ENCODE measurements around the gene GNPTG.
"Not testable (repeated sequence)": the region's sequence is repeated elsewhere in the genome, so short reads cannot be mapped to it uniquely, and the experiment has no call there.

Gene GNPTG

GRCh38 chr16:1322407-1322806, 29.3 kb upstream of the GNPTG start:
- H3K4me3 ChIP-seq (ENCODE audit: low read length), result no peak overlapping the region
- no peak for DNase-seq (ENCODE audit: low read depth)
- peaks cover 69% of the 10 kb centered on the region for H3K36me3 ChIP-seq (ENCODE audit: control insufficient read depth, insufficient read depth, low read length, severe bottlenecking)
- no peaks in the 10 kb centered on the region for H3K27me3 ChIP-seq (replicated peaks; ENCODE audit: control insufficient read depth, insufficient read depth, low read length)
- H3K9ac ChIP-seq (ENCODE audit: low read length), result no peak overlapping the region
- H3K4me1 ChIP-seq (ENCODE audit: control insufficient read depth, insufficient read depth, low read length), result no peaks in the 10 kb centered on the region
- H3K9me3 ChIP-seq (ENCODE audit: control insufficient read depth, low read length), result no peaks in the 10 kb centered on the region

- Histone ChIP-seq H3K4me3 (ENCODE audit: low read length) (no peak overlapping the region), H3K4me1 (ENCODE audit: control insufficient read depth, insufficient read depth, low read length) (no peaks in the 10 kb centered on the region), H3K36me3 (ENCODE audit: control insufficient read depth, insufficient read depth, low read length, severe bottlenecking) (peaks cover 57% of the 10 kb centered on the region), H3K9ac (ENCODE audit: low read length) (no peak overlapping the region), H3K27me3 (replicated peaks; ENCODE audit: control insufficient read depth, insufficient read depth, low read length) (no peaks in the 10 kb centered on the region), H3K9me3 (ENCODE audit: control insufficient read depth, low read length) (no peaks in the 10 kb centered on the region)
- no peak for DNase-seq (ENCODE audit: low read depth)
These were observed 28.2 kb upstream of the GNPTG start for GRCh38 chr16:1323296-1324239.

- Histone ChIP-seq H3K4me1 (ENCODE audit: control insufficient read depth, insufficient read depth, low read length) (no peaks in the 10 kb centered on the region), H3K27me3 (replicated peaks; ENCODE audit: control insufficient read depth, insufficient read depth, low read length) (no peaks in the 10 kb centered on the region), H3K9ac (ENCODE audit: low read length) (no peak overlapping the region), H3K36me3 (ENCODE audit: control insufficient read depth, insufficient read depth, low read length, severe bottlenecking) (peaks cover 49% of the 10 kb centered on the region), H3K9me3 (ENCODE audit: control insufficient read depth, low read length) (no peaks in the 10 kb centered on the region), H3K4me3 (ENCODE audit: low read length) (no peak overlapping the region)
- DNase-seq (ENCODE audit: low read depth), result no peak
These were observed 27.4 kb upstream of the GNPTG start for GRCh38 chr16:1324286-1324826.

GRCh38 chr16:1325261-1325660, 26.5 kb upstream of the GNPTG start:
- H3K9ac ChIP-seq (ENCODE audit: low read length), result no peak overlapping the region
- peaks cover 40% of the 10 kb centered on the region for H3K36me3 ChIP-seq (ENCODE audit: control insufficient read depth, insufficient read depth, low read length, severe bottlenecking)
- H3K4me3 ChIP-seq (ENCODE audit: low read length), result no peak overlapping the region
- no peaks in the 10 kb centered on the region for H3K4me1 ChIP-seq (ENCODE audit: control insufficient read depth, insufficient read depth, low read length)
- H3K9me3 ChIP-seq (ENCODE audit: control insufficient read depth, low read length), result peaks cover under 1% of the 10 kb centered on the region
- no peaks in the 10 kb centered on the region for H3K27me3 ChIP-seq (replicated peaks; ENCODE audit: control insufficient read depth, insufficient read depth, low read length)
- DNase-seq (ENCODE audit: low read depth), result no peak

- Histone ChIP-seq H3K4me1 (ENCODE audit: control insufficient read depth, insufficient read depth, low read length) (no peaks in the 10 kb centered on the region), H3K4me3 (ENCODE audit: low read length) (no peak overlapping the region), H3K9ac (ENCODE audit: low read length) (no peak overlapping the region), H3K36me3 (ENCODE audit: control insufficient read depth, insufficient read depth, low read length, severe bottlenecking) (peaks cover 35% of the 10 kb centered on the region), H3K9me3 (ENCODE audit: control insufficient read depth, low read length) (peaks cover 4% of the 10 kb centered on the region), H3K27me3 (replicated peaks; ENCODE audit: control insufficient read depth, insufficient read depth, low read length) (no peaks in the 10 kb centered on the region)
- DNase-seq (ENCODE audit: low read depth), result no peak
These were observed 25.9 kb upstream of the GNPTG start for GRCh38 chr16:1325673-1326371.

GRCh38 chr16:1326391-1326790, 25.3 kb upstream of the GNPTG start:
- H3K9me3 ChIP-seq (ENCODE audit: control insufficient read depth, low read length), result peaks cover 4% of the 10 kb centered on the region
- H3K4me1 ChIP-seq (ENCODE audit: control insufficient read depth, insufficient read depth, low read length), result no peaks in the 10 kb centered on the region
- H3K27me3 ChIP-seq (replicated peaks; ENCODE audit: control insufficient read depth, insufficient read depth, low read length), result peaks cover 3% of the 10 kb centered on the region
- peaks cover 30% of the 10 kb centered on the region for H3K36me3 ChIP-seq (ENCODE audit: control insufficient read depth, insufficient read depth, low read length, severe bottlenecking)
- H3K4me3 ChIP-seq (ENCODE audit: low read length), result no peak overlapping the region
- H3K9ac ChIP-seq (ENCODE audit: low read length), result no peak overlapping the region
- no peak for DNase-seq (ENCODE audit: low read depth)

- no peak for DNase-seq (ENCODE audit: low read depth)
- Histone ChIP-seq H3K9ac (ENCODE audit: low read length) (no peak overlapping the region), H3K4me1 (ENCODE audit: control insufficient read depth, insufficient read depth, low read length) (no peaks in the 10 kb centered on the region), H3K9me3 (ENCODE audit: control insufficient read depth, low read length) (peaks cover 4% of the 10 kb centered on the region), H3K27me3 (replicated peaks; ENCODE audit: control insufficient read depth, insufficient read depth, low read length) (peaks cover 10% of the 10 kb centered on the region), H3K4me3 (ENCODE audit: low read length) (no peak overlapping the region), H3K36me3 (ENCODE audit: control insufficient read depth, insufficient read depth, low read length, severe bottlenecking) (peaks cover 25% of the 10 kb centered on the region)
These were observed 24.6 kb upstream of the GNPTG start for GRCh38 chr16:1326946-1327618.

- Histone ChIP-seq H3K4me1 (ENCODE audit: control insufficient read depth, insufficient read depth, low read length) (no peaks in the 10 kb centered on the region), H3K9ac (ENCODE audit: low read length) (no peak overlapping the region), H3K27me3 (replicated peaks; ENCODE audit: control insufficient read depth, insufficient read depth, low read length) (peaks cover 15% of the 10 kb centered on the region), H3K4me3 (ENCODE audit: low read length) (no peak overlapping the region), H3K36me3 (ENCODE audit: control insufficient read depth, insufficient read depth, low read length, severe bottlenecking) (peaks cover 25% of the 10 kb centered on the region), H3K9me3 (ENCODE audit: control insufficient read depth, low read length) (peaks cover 4% of the 10 kb centered on the region)
- no peak for DNase-seq (ENCODE audit: low read depth)
These were observed 24.1 kb upstream of the GNPTG start for GRCh38 chr16:1327619-1327947.

- H3K36me3 ChIP-seq (ENCODE audit: control insufficient read depth, insufficient read depth, low read length, severe bottlenecking), result peaks cover 25% of the 10 kb centered on the region
- H3K4me3 ChIP-seq (ENCODE audit: low read length); H3K9ac ChIP-seq (ENCODE audit: low read length); H3K9me3 ChIP-seq (ENCODE audit: control insufficient read depth, low read length); H3K4me1 ChIP-seq (ENCODE audit: control insufficient read depth, insufficient read depth, low read length); DNase-seq (ENCODE audit: low read depth): not testable (repeated sequence)
- H3K27me3 ChIP-seq (replicated peaks; ENCODE audit: control insufficient read depth, insufficient read depth, low read length), result peaks cover 18% of the 10 kb centered on the region
These were observed 23.6 kb upstream of the GNPTG start for GRCh38 chr16:1328136-1328535.

GRCh38 chr16:1328961-1329360, 22.8 kb upstream of the GNPTG start:
- Histone ChIP-seq H3K36me3 (ENCODE audit: control insufficient read depth, insufficient read depth, low read length, severe bottlenecking) (peaks cover 16% of the 10 kb centered on the region), H3K27me3 (replicated peaks; ENCODE audit: control insufficient read depth, insufficient read depth, low read length) (peaks cover 18% of the 10 kb centered on the region)
- not testable (repeated sequence) for H3K9me3 ChIP-seq (ENCODE audit: control insufficient read depth, low read length); H3K4me3 ChIP-seq (ENCODE audit: low read length); H3K4me1 ChIP-seq (ENCODE audit: control insufficient read depth, insufficient read depth, low read length); H3K9ac ChIP-seq (ENCODE audit: low read length); DNase-seq (ENCODE audit: low read depth)

All from adipocyte (in vitro differentiated cells).